ENCODE data around the gene CHRNA7.

CHRNA7 gene

DNA sequence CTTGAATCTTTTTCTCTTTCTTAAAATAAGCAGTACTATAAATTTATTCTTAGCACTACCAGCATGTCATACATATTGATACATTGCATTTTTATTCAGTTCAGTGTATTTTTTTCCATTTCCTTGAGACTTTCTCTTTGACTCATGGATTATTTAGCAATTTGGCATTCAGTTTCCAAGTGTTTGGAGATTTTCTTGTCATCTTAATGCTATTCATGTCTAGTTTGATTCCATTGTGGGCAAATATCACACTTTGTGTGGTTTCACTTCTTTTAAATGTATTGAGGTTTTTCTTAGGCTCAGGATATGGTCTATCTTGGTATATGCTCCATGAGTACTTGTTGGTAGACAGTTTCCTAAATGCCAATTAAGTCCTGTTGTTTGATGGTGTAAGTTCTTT, 99.5 kb downstream of the CHRNA7 start:
- H3K4me3 ChIP-seq (replicated peaks; ENCODE audit: insufficient read depth, low read length) = no peak overlapping the region
- H3K27me3 ChIP-seq (ENCODE audit: insufficient read depth, poor library complexity, severe bottlenecking) = peaks cover 2% of the 10 kb centered on the region
- no peak for DNase-seq (ENCODE audit: low read depth in 1 of 2, low spot score in 1 of 2)
- no peak overlapping the region for H3K27ac ChIP-seq (replicated peaks)
- no peak for TF ChIP-seq POLR2AphosphoS5 (IDR thresholded peaks at IDR 0.05; ENCODE audit: low read depth)
- no peak for TF ChIP-seq GABPA (IDR thresholded peaks at IDR 0.05; ENCODE audit: low read depth)
- TF ChIP-seq, protein P1, sequence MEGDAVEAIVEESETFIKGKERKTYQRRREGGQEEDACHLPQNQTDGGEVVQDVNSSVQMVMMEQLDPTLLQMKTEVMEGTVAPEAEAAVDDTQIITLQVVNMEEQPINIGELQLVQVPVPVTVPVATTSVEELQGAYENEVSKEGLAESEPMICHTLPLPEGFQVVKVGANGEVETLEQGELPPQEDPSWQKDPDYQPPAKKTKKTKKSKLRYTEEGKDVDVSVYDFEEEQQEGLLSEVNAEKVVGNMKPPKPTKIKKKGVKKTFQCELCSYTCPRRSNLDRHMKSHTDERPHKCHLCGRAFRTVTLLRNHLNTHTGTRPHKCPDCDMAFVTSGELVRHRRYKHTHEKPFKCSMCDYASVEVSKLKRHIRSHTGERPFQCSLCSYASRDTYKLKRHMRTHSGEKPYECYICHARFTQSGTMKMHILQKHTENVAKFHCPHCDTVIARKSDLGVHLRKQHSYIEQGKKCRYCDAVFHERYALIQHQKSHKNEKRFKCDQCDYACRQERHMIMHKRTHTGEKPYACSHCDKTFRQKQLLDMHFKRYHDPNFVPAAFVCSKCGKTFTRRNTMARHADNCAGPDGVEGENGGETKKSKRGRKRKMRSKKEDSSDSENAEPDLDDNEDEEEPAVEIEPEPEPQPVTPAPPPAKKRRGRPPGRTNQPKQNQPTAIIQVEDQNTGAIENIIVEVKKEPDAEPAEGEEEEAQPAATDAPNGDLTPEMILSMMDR (IDR thresholded peaks at IDR 0.05; ENCODE audit: insufficient read depth, low read length) = no peak
- TF ChIP-seq SPI1 (IDR thresholded peaks at IDR 0.05; ENCODE audit: borderline replicate concordance, low read depth) = no peak
- TF ChIP-seq, protein P2, sequence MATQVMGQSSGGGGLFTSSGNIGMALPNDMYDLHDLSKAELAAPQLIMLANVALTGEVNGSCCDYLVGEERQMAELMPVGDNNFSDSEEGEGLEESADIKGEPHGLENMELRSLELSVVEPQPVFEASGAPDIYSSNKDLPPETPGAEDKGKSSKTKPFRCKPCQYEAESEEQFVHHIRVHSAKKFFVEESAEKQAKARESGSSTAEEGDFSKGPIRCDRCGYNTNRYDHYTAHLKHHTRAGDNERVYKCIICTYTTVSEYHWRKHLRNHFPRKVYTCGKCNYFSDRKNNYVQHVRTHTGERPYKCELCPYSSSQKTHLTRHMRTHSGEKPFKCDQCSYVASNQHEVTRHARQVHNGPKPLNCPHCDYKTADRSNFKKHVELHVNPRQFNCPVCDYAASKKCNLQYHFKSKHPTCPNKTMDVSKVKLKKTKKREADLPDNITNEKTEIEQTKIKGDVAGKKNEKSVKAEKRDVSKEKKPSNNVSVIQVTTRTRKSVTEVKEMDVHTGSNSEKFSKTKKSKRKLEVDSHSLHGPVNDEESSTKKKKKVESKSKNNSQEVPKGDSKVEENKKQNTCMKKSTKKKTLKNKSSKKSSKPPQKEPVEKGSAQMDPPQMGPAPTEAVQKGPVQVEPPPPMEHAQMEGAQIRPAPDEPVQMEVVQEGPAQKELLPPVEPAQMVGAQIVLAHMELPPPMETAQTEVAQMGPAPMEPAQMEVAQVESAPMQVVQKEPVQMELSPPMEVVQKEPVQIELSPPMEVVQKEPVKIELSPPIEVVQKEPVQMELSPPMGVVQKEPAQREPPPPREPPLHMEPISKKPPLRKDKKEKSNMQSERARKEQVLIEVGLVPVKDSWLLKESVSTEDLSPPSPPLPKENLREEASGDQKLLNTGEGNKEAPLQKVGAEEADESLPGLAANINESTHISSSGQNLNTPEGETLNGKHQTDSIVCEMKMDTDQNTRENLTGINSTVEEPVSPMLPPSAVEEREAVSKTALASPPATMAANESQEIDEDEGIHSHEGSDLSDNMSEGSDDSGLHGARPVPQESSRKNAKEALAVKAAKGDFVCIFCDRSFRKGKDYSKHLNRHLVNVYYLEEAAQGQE (IDR thresholded peaks at IDR 0.05; ENCODE audit: insufficient replicate concordance, low read depth) = no peak

DNA sequence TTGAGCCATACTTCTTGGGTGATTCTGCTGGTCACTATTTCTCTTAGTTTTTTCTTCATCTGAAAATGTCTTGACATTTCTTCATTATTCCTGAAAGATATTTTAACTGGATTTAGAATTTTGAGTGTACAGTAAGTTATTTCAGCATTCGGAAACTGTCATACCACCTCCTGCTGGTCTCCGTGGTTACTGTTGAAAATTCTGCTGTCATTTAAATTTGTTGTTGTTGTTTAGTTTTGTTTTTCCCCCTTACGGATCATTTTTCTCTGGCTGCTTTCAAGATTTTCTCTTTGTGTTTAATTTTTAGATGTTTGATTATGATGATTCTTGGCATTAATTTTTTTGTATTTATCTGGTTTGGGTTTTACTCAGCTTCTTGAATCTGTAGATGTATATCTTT, 100.5 kb downstream of the CHRNA7 start:
- peaks cover 5% of the 10 kb centered on the region for H3K27me3 ChIP-seq (ENCODE audit: insufficient read depth, poor library complexity, severe bottlenecking)
- H3K4me3 ChIP-seq (replicated peaks; ENCODE audit: insufficient read depth, low read length) = no peak overlapping the region
- H3K27ac ChIP-seq (replicated peaks) = no peak overlapping the region
- no peak for DNase-seq (ENCODE audit: low read depth in 1 of 2, low spot score in 1 of 2)
- TF ChIP-seq, protein P2 (IDR thresholded peaks at IDR 0.05; ENCODE audit: insufficient replicate concordance, low read depth) = no peak
- TF ChIP-seq POLR2AphosphoS5 (IDR thresholded peaks at IDR 0.05; ENCODE audit: low read depth) (no peak), GABPA (IDR thresholded peaks at IDR 0.05; ENCODE audit: low read depth) (no peak), SPI1 (IDR thresholded peaks at IDR 0.05; ENCODE audit: borderline replicate concordance, low read depth) (no peak)
- TF ChIP-seq, protein P1 (IDR thresholded peaks at IDR 0.05; ENCODE audit: insufficient read depth, low read length) = no peak

DNA sequence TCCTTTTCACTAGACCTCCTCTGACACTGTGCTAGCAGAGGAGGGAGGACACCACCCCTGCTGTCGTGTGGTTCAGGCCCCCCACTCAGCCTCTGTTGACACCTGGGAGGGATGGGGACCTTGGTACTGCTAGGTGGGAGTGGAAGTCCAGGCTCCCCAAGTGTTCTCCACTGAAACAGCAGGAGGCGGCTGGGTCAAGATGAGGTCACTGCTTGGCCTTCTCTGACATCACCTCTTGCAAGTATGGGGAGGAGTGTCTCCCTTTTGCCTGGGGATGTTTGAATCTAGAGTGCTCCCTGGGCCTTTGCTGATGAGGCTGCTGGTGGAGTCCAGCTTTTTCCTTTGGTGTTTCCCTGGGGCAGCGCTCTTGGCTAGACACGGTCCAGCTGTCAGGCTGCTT, 101.5 kb downstream of the CHRNA7 start:
- no peak for DNase-seq (ENCODE audit: low read depth in 1 of 2, low spot score in 1 of 2)

More for the DNA sequence above, 101.5 kb downstream of the CHRNA7 start:
- Histone ChIP-seq H3K27ac (replicated peaks) (no peak overlapping the region), H3K27me3 (ENCODE audit: insufficient read depth, poor library complexity, severe bottlenecking) (peaks cover 5% of the 10 kb centered on the region), H3K4me3 (replicated peaks; ENCODE audit: insufficient read depth, low read length) (no peak overlapping the region)
- TF ChIP-seq, protein P1 (IDR thresholded peaks at IDR 0.05; ENCODE audit: insufficient read depth, low read length) = no peak
- TF ChIP-seq SPI1 (IDR thresholded peaks at IDR 0.05; ENCODE audit: borderline replicate concordance, low read depth) (no peak), POLR2AphosphoS5 (IDR thresholded peaks at IDR 0.05; ENCODE audit: low read depth) (no peak), GABPA (IDR thresholded peaks at IDR 0.05; ENCODE audit: low read depth) (no peak)
- TF ChIP-seq, protein P2 (IDR thresholded peaks at IDR 0.05; ENCODE audit: insufficient replicate concordance, low read depth) = no peak

Data from HL-60 (cell line).